ENCODE measurements around the gene CNOT11.
"Not testable (repeated sequence)": the region's sequence is repeated elsewhere in the genome, so short reads cannot be mapped to it uniquely, and the experiment has no call there.

CNOT11 gene

DNA sequence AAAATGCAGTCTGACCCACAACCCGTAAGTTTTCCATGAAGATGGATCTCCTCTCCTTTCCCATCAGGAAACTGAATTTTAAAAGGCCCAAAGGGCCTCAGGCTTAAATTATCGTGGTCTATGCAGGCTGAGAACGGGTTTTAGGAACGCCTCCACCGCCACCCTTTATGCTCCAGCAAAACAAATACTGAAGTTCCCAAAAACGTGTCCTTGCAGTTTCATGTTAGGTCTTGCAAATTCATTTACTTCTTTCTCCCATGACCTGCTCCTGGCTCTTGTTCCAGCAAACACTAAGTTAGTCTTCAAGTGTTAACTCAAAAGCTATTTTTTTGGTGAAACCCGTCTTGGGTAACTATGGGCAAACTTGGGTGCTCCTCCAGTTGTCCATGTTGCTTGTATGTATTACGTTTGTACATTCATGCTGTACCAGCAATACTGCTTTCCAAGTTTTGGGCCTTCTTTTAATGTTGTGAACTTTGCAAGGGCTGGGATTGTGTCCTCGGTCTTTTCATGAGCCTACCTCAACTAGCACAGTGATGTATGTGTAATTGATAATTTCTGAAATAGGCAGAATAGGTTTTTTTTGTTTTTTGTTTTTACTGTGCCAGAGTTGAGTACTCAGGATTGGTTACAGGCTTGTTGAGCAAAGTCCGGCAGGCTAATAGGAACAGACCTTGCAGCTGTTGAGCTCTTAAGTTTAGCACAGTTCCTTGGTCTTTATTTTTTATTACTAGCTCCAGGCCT lies 57.6 kb downstream of the CNOT11 start:
- DNase-seq (ENCODE audit: low read depth, low spot score), result no peak

- DNase-seq (ENCODE audit: low read depth, low spot score), result no peak
Measured at GRCh38 chr2:101310834-101311695, 58.4 kb downstream of the CNOT11 start.

DNA sequence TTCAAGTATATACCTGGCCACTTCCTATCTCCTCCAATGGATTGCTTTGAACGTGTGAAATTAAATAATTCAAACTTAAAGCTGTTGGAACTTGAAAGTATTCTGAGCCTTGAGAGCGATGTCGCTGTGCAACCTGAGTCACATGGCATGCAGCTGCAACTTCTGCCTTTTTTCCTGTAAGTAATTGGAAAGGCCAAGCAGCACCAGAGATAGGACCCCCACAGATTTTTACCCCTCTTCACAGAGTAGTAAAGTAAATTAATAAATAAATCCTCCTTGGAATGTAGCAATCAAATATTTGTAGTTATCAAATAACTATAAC lies 59.0 kb downstream of the CNOT11 start:
- no peak for DNase-seq (ENCODE audit: low read depth, low spot score)

- not testable (repeated sequence) for DNase-seq (ENCODE audit: low read depth, low spot score)
Measured at GRCh38 chr2:101316568-101316967, 63.9 kb downstream of the CNOT11 start.

Data from ELF-1 (cell line).